Small intestine (tissue), 7 donors: ENCODE results near the gene SLC18A3. TPM values are rescaled to one million over a fixed set of nuclear protein-coding genes. Genes with fewer than 3 reads are reported as not detected.

Experiments used
- DNase-seq, 2 donors: peaks; one replicate each; pipeline versions ENCODE4 v3.0.0 to v3.0.0-alpha.2; 2013
- FAIRE-seq: peaks from 2 replicates; lab custom pipeline; 2012; peaks lifted over from hg19 to GRCh38; lab: Jason Lieb, UNC
- H3K27ac ChIP-seq, 3 donors: one replicate each; pipeline ENCODE4 v1.5.1; 2013; ENCODE audit warnings: low read length in 2 of 3, mild to moderate bottlenecking in 2 of 3, control low read depth in 1 of 3, inconsistent platforms in 1 of 3, low read depth in 1 of 3, moderate library complexity in 1 of 3
- H3K27me3 ChIP-seq, 3 donors: one replicate each; pipeline ENCODE4 v1.6.1; 2013; ENCODE audit warnings: low read length in 3 of 3, inconsistent platforms in 1 of 3; ENCODE audit not compliant: control insufficient read depth in 3 of 3, insufficient read depth in 3 of 3
- H3K36me3 ChIP-seq, 3 donors: one replicate each; pipeline ENCODE4 v1.6.1; 2013; ENCODE audit warnings: low read length in 3 of 3, inconsistent platforms in 1 of 3, low read depth in 1 of 3, mild to moderate bottlenecking in 1 of 3, moderate library complexity in 1 of 3; ENCODE audit not compliant: control insufficient read depth in 3 of 3, insufficient read depth in 2 of 3
- H3K4me1 ChIP-seq, 3 donors: one replicate each; pipeline ENCODE4 v1.6.1; 2013; ENCODE audit warnings: low read length in 2 of 3, inconsistent platforms in 1 of 3, low read depth in 1 of 3, mild to moderate bottlenecking in 1 of 3, moderate library complexity in 1 of 3; ENCODE audit not compliant: control insufficient read depth in 3 of 3, insufficient read depth in 2 of 3
- H3K4me3 ChIP-seq, 3 donors: one replicate each; pipeline ENCODE4 v1.5.1; 2013; ENCODE audit warnings: low read length in 3 of 3, control low read depth in 1 of 3, inconsistent platforms in 1 of 3, low read depth in 1 of 3, mild to moderate bottlenecking in 1 of 3, moderate library complexity in 1 of 3
- H3K9me3 ChIP-seq, 2 donors: one replicate each; pipeline ENCODE4 v1.6.1; 2013; ENCODE audit warnings: low read depth in 1 of 2, low read length in 1 of 2; ENCODE audit not compliant: control insufficient read depth in 2 of 2, insufficient read depth in 1 of 2
- WGBS, 3 donors: extraction: QIAGEN DNeasy Blood & Tissue Kit; methylation state at CpG; one replicate each; pipeline ENCODE4 v1.1.7; 2013; 5-methylcytosine and 5-hydroxymethylcytosine counted together
- polyA plus RNA-seq, 4 donors: library from polyadenylated mRNA; stranded (reverse) in 3 of 4; unstranded in 1 of 4; fragments of 200-250 nt in 3 of 4; fragments of 120-200 nt in 1 of 4; gene quantifications; one replicate each; pipeline versions ENCODE4 v1.2.1 to v1.2.3, GENCODE V29; 2013
- donor health status: healthy with polysubstance abuse.
- donor health status: control.
- donor health status: control.
- donor health status: Bipolar disorder and iron deficiency.
- donor health status: healthy.

SLC18A3 gene
- polyA plus RNA-seq, 4 donors, result 0.07 to 2.7 TPM; not detected in 2

- no peaks in the 10 kb centered on the region for H3K36me3 ChIP-seq
- H3K4me1 ChIP-seq, result no peaks in the 10 kb centered on the region
- no peak overlapping the region for H3K27ac ChIP-seq
- FAIRE-seq, result no peak
- DNase-seq, result no peak
- no peak overlapping the region for H3K4me3 ChIP-seq
- peaks cover 0 to 12% (median 0%) of the 10 kb centered on the region in 3 donors for H3K27me3 ChIP-seq
- H3K9me3 ChIP-seq, result no peaks in the 10 kb centered on the region
- 48 to 60% (median 54%) methylated on average over 12 of the region's 12 CpGs for WGBS, 3 donors
Observed at GRCh38 chr10:49632406-49633317, 22.6 kb downstream of the SLC18A3 start.

GRCh38 chr10:49633327-49634068 is 23.4 kb downstream of the SLC18A3 start:
- no peaks in the 10 kb centered on the region for H3K36me3 ChIP-seq
- FAIRE-seq, result no peak

GRCh38 chr10:49634069-49634660 is 24.1 kb downstream of the SLC18A3 start:
- 59 to 76% (median 69%) methylated on average over 8 of the region's 8 CpGs for WGBS, 3 donors
- DNase-seq (no peak), FAIRE-seq (no peak)
- no peak overlapping the region for H3K27ac ChIP-seq
- peaks cover 0 to 12% (median 0%) of the 10 kb centered on the region in 3 donors for H3K27me3 ChIP-seq
- no peak overlapping the region for H3K4me3 ChIP-seq
- H3K4me1 ChIP-seq, result no peaks in the 10 kb centered on the region
- no peaks in the 10 kb centered on the region for H3K9me3 ChIP-seq
- H3K36me3 ChIP-seq, result no peaks in the 10 kb centered on the region

More at GRCh38 chr10:49633327-49634068, 23.4 kb downstream of the SLC18A3 start:
- Histone ChIP-seq H3K9me3 (no peaks in the 10 kb centered on the region), H3K4me3 (no peak overlapping the region), H3K4me1 (no peaks in the 10 kb centered on the region), H3K27me3 (peaks cover 0 to 12% (median 0%) of the 10 kb centered on the region in 3 donors), H3K27ac (no peak overlapping the region)
- 48 to 54% (median 53%) methylated on average over 13 of the region's 13 CpGs for WGBS, 3 donors
- peak in 1 of 2 donors; percentile 43 for DNase-seq

- 86 to 89% (median 87%) methylated on average over 3 of the region's 3 CpGs for WGBS, 3 donors
- FAIRE-seq (no peak), DNase-seq (no peak)
- Histone ChIP-seq H3K27ac (no peak overlapping the region), H3K9me3 (no peaks in the 10 kb centered on the region), H3K4me3 (no peak overlapping the region), H3K4me1 (no peaks in the 10 kb centered on the region), H3K27me3 (peaks cover 0 to 9% (median 0%) of the 10 kb centered on the region in 3 donors), H3K36me3 (no peaks in the 10 kb centered on the region)
Observed at GRCh38 chr10:49642311-49642710, 32.2 kb downstream of the SLC18A3 start.

- no peaks in the 10 kb centered on the region for H3K4me1 ChIP-seq
- H3K27ac ChIP-seq, result no peak overlapping the region
- DNase-seq, result no peak
- 80 to 90% (median 84%) methylated on average over 5 of the region's 5 CpGs for WGBS, 3 donors
- H3K36me3 ChIP-seq, result no peaks in the 10 kb centered on the region
- no peak overlapping the region for H3K4me3 ChIP-seq
- no peak for FAIRE-seq
- H3K9me3 ChIP-seq, result no peaks in the 10 kb centered on the region
- peaks cover 0 to 7% (median 0%) of the 10 kb centered on the region in 3 donors for H3K27me3 ChIP-seq
Observed at GRCh38 chr10:49643241-49644034, 33.3 kb downstream of the SLC18A3 start.

GRCh38 chr10:49644035-49644646 is 34.0 kb downstream of the SLC18A3 start:
- peaks cover 0 to 7% (median 2%) of the 10 kb centered on the region in 3 donors for H3K27me3 ChIP-seq

GRCh38 chr10:49645417-49645816 is 35.3 kb downstream of the SLC18A3 start:
- Histone ChIP-seq H3K36me3 (no peaks in the 10 kb centered on the region), H3K27ac (no peak overlapping the region), H3K9me3 (no peaks in the 10 kb centered on the region), H3K27me3 (peaks cover 0 to 2% (median 1%) of the 10 kb centered on the region in 3 donors), H3K4me3 (no peak overlapping the region), H3K4me1 (no peaks in the 10 kb centered on the region)
- no peak for DNase-seq
- no peak for FAIRE-seq
- WGBS, 3 donors, result 77 to 88% (median 85%) methylated on average over 8 of the region's 8 CpGs

More at GRCh38 chr10:49644035-49644646, 34.0 kb downstream of the SLC18A3 start:
- Histone ChIP-seq H3K4me1 (no peaks in the 10 kb centered on the region), H3K36me3 (no peaks in the 10 kb centered on the region), H3K9me3 (no peaks in the 10 kb centered on the region), H3K4me3 (no peak overlapping the region), H3K27ac (no peak overlapping the region)
- FAIRE-seq (no peak), DNase-seq (no peak)
- 71 to 79% (median 75%) methylated on average over 7 of the region's 7 CpGs for WGBS, 3 donors
